A549 (cell line): ENCODE data around the gene SERPINA6.

Experiments
- CHD2 ChIP-seq: fragments of 150-350 bp; IDR thresholded peaks from 2 replicates; pipeline ENCODE4 v1.6.1; 2014; ENCODE audit warnings: low read length; ENCODE audit not compliant: partially characterized antibody
- CHD4 ChIP-seq: fragments of 200-600 bp; sonication (generic); IDR thresholded peaks from 2 replicates; pipeline ENCODE4 v1.6.1; 2016; ENCODE audit warnings: antibody characterized with exemption, mild to moderate bottlenecking, borderline replicate concordance
- CTCF ChIP-seq: fragments of >200 bp; sonication (Bioruptor Twin); formaldehyde crosslinking; IDR thresholded peaks from 3 replicates; pipeline ENCODE4 v1.5.1; 2016
- ELK1 ChIP-seq: fragments of 150-350 bp; IDR thresholded peaks from 2 replicates; pipeline ENCODE4 v1.6.1; 2014; ENCODE audit warnings: low read depth, mild to moderate bottlenecking, low read length
- FOSB ChIP-seq: fragments of 250-450 bp; sonication (Bioruptor Pico); IDR thresholded peaks from 2 replicates; pipeline ENCODE4 v1.5.0; 2020; ENCODE audit warnings: mild to moderate bottlenecking, moderate library complexity
- GATA3 ChIP-seq: IDR thresholded peaks from 2 replicates; pipeline ENCODE4 v1.6.1; 2012; ENCODE audit warnings: borderline replicate concordance
- HMGXB4 ChIP-seq: fragments of 250-450 bp; sonication (Bioruptor Pico); IDR thresholded peaks from 2 replicates; pipeline ENCODE4 v1.5.0; 2021; ENCODE audit warnings: mild to moderate bottlenecking, moderate library complexity, borderline replicate concordance
- MAFK ChIP-seq: fragments of 450-650 bp; IDR thresholded peaks from 2 replicates; pipeline ENCODE4 v1.6.1; 2014; ENCODE audit not compliant: partially characterized antibody
- POLR2A ChIP-seq: IDR thresholded peaks from 2 replicates; pipeline ENCODE4 v1.6.1; 2012; ENCODE audit warnings: mild to moderate bottlenecking, low read length
- SMC3 ChIP-seq: fragments of >200 bp; sonication (Bioruptor Twin); formaldehyde crosslinking; IDR thresholded peaks from 3 replicates; pipeline ENCODE4 v1.6.1; 2018; ENCODE audit warnings: inconsistent platforms
- ZC3H11A ChIP-seq: fragments of 450-650 bp; IDR thresholded peaks from 2 replicates; pipeline ENCODE4 v1.6.1; 2014; ENCODE audit warnings: antibody characterized with exemption, mild to moderate bottlenecking
- ZFP36 ChIP-seq: fragments of 450-650 bp; IDR thresholded peaks from 2 replicates; pipeline ENCODE4 v1.6.1; 2014; ENCODE audit warnings: borderline replicate concordance; ENCODE audit not compliant: partially characterized antibody

- TF ChIP-seq POLR2A (no peak), CHD2 (no peak), ZFP36 (no peak), SMC3 (no peak), CTCF (no peak), MAFK (no peak), FOSB (CRISPR knock-in tag) (no peak), ZC3H11A (no peak), ELK1 (no peak), GATA3 (no peak), CHD4 (no peak), HMGXB4 (CRISPR knock-in tag) (no peak)
Measured at GRCh38 chr14:94349276-94349675, 26.1 kb upstream of the SERPINA6 start.
